KBM-7 (cell line): ENCODE measurements around the gene CDH10.

Experiments
- DNase-seq: peaks from one replicate; pipeline ENCODE4 v3.0.0-alpha.2; 2015
- in situ Hi-C: fragments of 300-500 bp; cut with MboI; formaldehyde crosslinking; loops from 2 replicates; pipeline ENCODE4 v1.14.3; 2020; ENCODE audit warnings: low sequenced_read_pairs, low pct_unique_long_range_greater_than_20kb, mixed read lengths

The CDH10 gene

GRCh38 chr5:24609706-24610105 lies 35.1 kb downstream of the CDH10 start:
- DNase-seq = no peak
- in situ Hi-C loops = no loop called here

- in situ Hi-C loops = no loop called here
- no peak for DNase-seq
These were observed 37.8 kb downstream of the CDH10 start for GRCh38 chr5:24606971-24607370.

- in situ Hi-C loops = no loop called here
- no peak for DNase-seq
These were observed 42.6 kb downstream of the CDH10 start for GRCh38 chr5:24602188-24602587.

GRCh38 chr5:24598956-24599355 lies 45.8 kb downstream of the CDH10 start:
- DNase-seq = no peak
- in situ Hi-C loops = no loop called here

- DNase-seq = no peak
- in situ Hi-C loops = no loop called here
These were observed 49.4 kb downstream of the CDH10 start for GRCh38 chr5:24595329-24595728.

GRCh38 chr5:24591426-24591825 lies 53.4 kb downstream of the CDH10 start:
- no peak for DNase-seq

GRCh38 chr5:24589566-24589965 lies 55.2 kb downstream of the CDH10 start:
- DNase-seq = no peak
- in situ Hi-C loops = no loop called here

More at GRCh38 chr5:24591426-24591825, 53.4 kb downstream of the CDH10 start:
- in situ Hi-C loops = no loop called here

- no peak for DNase-seq
- in situ Hi-C loops = no loop called here
These were observed 59.0 kb downstream of the CDH10 start for GRCh38 chr5:24585751-24586150.

GRCh38 chr5:24571302-24571701 lies 73.5 kb downstream of the CDH10 start:
- in situ Hi-C loops = no loop called here
- no peak for DNase-seq

GRCh38 chr5:24566933-24567332 lies 77.8 kb downstream of the CDH10 start:
- in situ Hi-C loops = no loop called here

GRCh38 chr5:24555229-24555628 lies 89.5 kb downstream of the CDH10 start:
- in situ Hi-C loops = no loop called here
- no peak for DNase-seq

More at GRCh38 chr5:24566933-24567332, 77.8 kb downstream of the CDH10 start:
- no peak for DNase-seq

- DNase-seq = no peak
- in situ Hi-C loops = no loop called here
These were observed 97.6 kb downstream of the CDH10 start for GRCh38 chr5:24547132-24547531.

- in situ Hi-C loops = no loop called here
- peak; percentile 18 for DNase-seq
These were observed 105.2 kb downstream of the CDH10 start for GRCh38 chr5:24539613-24540012.

- in situ Hi-C loops = no loop called here
- no peak for DNase-seq
These were observed 106.4 kb downstream of the CDH10 start for GRCh38 chr5:24538346-24538745.

GRCh38 chr5:24535646-24536045 lies 109.1 kb downstream of the CDH10 start:
- DNase-seq = no peak
- in situ Hi-C loops = no loop called here

GRCh38 chr5:24530906-24531305 lies 113.9 kb downstream of the CDH10 start:
- in situ Hi-C loops = no loop called here

GRCh38 chr5:24525414-24525813 lies 119.4 kb downstream of the CDH10 start:
- in situ Hi-C loops = no loop called here
- DNase-seq = peak; percentile 2

More at GRCh38 chr5:24530906-24531305, 113.9 kb downstream of the CDH10 start:
- no peak for DNase-seq

GRCh38 chr5:24512423-24512822 lies 132.4 kb downstream of the CDH10 start:
- DNase-seq = no peak
- in situ Hi-C loops = no loop called here

GRCh38 chr5:24510523-24510988 lies 134.2 kb downstream of the CDH10 start:
- in situ Hi-C loops = no loop called here
- no peak for DNase-seq

- in situ Hi-C loops = no loop called here
These were observed 134.8 kb downstream of the CDH10 start for GRCh38 chr5:24509943-24510342.

GRCh38 chr5:24505258-24505657 lies 139.5 kb downstream of the CDH10 start:
- DNase-seq = no peak
- in situ Hi-C loops = no loop called here

More at GRCh38 chr5:24509943-24510342, 134.8 kb downstream of the CDH10 start:
- DNase-seq = no peak
